GM21528 (cell line): ENCODE measurements around the gene NR2F1.

Source experiments
- ATAC-seq: cut with Tn5 transposase; IDR thresholded peaks from one replicate; pipeline ENCODE4 v1.9.1; 2021; ENCODE audit warnings: mild to moderate bottlenecking, moderate library complexity; ENCODE audit not compliant: unreplicated experiment, low FRiP score

NR2F1 gene

DNA sequence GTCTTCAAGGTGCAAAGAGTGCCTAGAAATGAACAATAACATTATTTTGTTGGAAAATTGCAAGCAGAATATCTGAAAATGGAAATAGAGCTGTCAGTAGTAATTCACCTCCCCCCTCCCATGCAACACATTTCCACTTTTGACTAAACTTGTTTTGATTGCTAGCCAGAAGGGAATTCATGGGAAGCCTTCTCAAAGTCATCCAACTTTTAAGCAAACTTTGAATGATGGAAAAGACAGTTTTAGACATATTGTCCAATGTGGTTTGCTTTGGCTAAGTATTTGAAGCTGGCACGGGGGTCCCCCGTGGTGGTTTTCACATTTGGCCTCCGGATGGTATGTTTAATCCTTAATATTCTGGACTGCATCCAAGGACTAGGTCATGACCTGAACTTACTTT, 7.5 kb downstream of the NR2F1 start:
- no peak for ATAC-seq

DNA sequence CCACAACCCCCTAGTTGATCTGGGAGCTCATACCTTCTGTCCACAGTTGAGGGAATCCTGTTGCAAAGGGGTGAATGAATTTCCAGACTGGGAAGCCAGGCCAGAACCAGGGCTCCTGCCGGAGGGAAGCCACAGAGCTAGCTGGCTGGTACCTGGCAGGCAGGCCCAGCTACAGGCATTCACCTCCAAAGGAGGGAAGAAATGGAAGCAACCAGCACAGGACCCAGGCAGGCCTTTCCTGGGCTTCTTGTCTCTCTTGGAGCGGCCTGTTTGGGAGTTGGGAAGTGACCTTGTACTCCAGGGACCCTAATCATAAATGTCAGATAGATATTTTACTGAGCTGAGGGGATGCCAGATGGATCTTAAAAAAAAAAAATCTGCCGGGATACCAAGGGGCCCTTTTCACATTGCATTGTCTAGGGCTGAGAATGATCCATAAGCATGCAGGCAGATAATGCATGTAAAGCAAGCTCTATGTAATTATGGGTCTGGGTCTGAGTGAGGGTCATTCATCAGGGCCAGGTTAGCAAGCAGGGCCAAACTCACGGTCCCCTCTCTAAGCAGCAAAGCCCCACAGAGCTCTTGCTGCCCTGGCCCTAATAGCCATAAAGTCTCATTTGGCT, 8.4 kb downstream of the NR2F1 start:
- ATAC-seq = no peak

DNA sequence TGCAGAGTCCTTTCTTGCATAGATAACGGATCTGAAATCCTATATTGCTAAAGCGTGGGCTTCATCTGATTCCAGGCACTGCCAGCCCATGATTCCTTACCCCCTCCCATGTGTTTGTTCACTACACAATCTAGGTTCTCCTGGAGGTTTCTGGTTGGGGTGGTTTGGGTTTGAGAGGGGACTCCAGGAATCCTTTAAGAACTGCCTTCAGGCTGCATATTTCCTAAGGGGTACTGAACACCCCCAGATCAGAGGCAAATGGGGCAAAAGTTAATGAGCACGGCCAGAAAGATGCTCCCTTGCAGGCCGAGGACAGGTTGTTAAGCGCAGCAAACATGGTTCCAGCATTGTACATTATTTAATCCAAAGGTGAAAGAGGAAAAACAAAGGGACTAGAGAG, 9.9 kb downstream of the NR2F1 start:
- no peak for ATAC-seq

DNA sequence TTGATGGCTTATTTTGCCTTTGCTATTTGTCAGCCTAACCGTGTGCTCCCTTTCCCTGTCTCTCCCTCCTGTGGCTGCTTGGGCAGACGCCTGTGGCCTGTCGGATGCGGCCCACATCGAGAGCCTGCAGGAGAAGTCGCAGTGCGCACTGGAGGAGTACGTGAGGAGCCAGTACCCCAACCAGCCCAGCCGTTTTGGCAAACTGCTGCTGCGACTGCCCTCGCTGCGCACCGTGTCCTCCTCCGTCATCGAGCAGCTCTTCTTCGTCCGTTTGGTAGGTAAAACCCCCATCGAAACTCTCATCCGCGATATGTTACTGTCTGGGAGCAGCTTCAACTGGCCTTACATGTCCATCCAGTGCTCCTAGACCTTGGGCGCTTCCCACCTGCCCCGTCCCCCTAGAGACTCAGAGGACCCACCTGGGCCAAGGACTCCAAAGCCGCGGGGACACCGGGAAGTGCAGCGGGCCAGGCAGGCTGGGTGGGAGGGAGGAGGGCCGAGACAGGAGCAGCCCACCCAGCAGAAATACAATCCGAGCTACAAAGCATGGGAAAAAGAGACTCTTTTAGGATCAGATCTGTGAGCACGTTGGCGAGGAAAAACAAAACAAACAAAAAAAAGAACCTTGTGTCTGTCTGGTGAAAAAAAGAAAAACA, 10.6 kb downstream of the NR2F1 start:
- no peak for ATAC-seq

DNA sequence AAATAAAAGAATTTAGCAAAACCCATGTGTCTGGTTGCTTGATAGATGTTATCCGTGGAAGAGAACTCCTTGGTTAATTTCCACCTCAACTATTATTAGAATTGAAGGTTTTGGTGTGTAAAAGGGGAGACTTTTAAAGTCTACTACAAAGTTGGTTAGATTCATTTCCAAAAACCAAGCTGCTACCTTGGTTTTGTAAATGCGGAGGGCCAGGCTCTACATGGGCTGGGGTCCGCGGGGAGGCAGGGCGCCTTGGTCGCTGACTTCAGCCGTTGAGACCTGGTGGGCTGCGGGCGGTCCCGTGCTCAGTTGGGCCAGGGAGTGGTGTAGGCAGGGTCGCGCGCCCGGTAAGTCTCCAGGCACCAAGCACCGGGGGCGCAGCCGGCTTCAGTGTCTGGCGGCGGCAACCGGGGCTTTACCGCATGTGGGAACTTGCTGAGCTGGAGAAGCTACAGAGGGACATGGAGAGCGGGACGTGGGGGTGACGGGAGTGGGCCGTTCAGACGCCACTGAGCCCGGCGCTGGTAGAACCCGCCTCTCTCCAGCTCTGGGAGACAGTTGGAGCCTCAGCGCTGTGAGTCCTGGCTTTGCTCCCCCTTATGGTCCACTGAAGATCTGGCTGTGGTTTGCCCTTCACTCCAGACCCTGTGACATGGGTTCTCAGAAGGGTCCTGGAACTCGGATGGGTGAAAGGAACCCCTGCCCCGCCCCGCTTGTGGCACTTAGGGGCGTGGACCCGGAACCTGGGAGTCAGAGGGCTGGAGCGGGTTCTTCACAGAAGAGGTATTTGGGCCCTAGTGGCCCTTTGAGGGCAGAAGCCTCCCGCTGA, 11.8 kb downstream of the NR2F1 start:
- ATAC-seq = no peak

DNA sequence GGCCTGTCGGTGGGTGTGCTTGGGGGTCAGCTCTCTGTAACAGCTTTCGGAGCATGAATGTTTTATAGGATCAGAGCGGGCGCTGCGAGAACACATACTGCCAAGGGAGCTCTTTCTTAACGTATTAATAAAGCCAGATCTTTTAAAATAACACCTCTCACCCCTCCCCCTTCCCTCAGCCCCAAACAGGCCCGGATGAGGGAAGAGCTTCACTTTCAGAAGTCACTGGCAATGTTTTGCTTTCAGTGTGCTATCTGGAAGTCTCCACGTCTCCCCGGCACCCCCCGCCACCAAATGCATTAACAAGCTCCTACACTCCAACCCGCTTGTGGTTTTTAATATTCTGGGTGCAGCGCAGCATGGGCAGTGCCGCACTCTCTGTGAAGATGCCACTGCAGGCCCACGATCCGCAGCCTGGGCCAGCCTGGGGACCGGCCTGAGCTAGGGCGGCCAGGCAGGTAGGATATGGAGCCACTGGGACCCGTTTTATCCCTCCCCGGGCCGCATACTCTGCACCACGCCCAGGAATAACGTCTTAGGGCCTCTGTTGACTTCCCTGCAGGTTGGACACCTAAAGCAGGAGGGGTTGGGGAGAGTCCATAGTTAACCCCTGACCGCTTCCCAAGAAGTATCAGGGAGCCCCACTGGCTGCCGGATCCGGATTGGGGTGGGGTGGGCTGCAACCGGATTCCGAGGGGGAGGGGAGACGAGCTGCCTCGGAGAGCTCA, 12.6 kb downstream of the NR2F1 start:
- ATAC-seq = no peak

DNA sequence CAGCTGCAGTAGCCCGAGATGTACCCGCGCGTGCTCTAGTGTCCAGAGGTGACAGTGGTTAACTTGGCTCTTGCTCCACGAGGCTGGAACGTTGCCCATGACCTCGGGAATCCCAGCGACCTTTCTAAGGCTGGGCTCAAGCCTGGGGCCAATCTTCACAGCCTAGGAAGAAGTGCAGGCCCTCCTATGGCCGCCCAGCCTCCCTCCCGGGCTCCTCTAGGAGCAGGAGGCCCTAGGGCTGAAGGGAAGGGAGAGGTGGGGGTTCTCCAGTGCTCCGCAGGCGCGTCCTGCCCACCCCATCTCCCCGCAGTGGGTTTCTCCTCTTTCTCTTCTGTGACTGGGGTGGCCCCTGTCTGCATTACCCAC, 13.3 kb downstream of the NR2F1 start:
- no peak for ATAC-seq

DNA sequence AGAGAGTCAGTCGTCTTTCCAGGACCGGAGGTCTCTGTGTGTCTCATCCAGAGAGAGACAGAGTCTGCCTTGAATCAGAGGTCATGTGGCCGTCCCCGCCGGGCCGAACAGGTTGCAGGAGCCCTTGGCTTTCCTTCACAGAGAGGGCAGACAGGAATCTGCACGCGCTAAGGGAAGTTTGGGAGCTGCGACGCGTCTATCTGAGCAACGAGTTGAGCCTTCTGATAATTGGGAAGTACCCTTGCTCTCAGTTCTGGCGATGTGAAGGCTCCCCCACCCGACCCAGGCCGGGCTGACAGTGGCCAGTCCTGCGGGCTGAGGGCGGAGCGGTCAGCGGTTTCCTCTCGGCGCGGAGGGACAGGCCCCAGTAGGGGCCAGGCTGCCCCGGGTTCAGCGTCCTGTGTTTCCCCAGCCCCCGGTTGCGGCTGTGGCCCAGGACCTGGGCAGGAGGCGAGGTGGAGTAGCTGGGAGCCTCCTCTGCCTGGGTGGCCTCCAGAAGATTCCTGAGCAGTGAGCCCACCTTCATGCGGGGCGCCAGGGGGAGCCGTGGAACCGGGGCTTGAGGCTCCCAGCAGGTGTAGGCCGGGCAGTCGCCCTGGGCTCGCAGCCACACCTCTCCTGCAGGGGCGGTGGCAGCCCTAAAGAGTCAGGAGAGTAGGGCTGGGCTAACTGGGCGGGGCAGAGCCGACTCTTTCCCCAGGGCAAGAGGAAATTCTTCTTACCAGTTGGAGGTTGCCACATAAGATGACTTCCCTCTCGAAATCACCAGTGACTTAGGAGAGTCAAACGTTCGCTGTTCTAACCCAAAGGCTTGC, 13.9 kb downstream of the NR2F1 start:
- no peak for ATAC-seq

DNA sequence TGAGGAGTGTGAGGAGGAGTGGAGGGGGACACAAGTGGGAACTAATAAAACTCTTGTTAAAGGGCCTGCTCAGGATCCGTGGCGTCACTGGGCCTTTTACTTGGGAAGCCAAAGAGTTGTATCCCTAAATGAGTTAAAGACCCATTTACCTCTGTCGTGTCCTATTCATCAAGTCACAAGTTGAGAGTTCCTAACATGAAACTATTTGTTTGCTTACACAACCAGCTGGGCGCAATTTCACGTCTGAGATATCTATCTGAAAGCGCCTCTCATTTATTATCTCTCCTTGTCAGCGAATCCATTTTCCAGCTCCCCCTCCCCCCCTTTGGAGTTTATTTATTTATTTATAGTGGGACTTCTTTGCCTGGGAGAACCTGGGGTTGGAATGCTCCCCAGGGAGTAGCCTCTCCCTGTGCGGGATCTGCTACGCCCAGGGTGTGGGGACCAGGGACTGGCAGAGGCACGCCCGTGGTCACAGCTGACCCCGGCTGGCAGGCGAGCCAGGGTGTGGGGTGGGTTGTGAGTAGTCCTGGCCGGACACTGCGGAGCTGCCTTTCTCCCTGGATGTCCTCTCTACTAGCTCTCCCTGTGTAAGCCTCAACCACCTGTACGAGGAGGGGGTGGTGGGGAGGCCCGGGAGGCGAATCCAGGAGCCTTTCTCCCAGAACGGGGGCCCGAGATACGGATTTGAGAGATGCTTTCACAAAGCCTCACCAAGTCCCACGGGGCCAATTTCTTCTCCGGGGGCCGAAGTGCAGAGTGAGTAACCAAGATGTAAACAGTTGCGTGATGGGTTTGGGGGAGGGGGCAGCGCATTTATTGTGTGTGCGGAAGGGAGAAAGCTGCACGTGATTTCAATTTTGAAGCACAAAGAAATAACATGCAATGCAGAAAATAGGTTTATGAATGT, 15.3 kb downstream of the NR2F1 start:
- ATAC-seq = no peak

DNA sequence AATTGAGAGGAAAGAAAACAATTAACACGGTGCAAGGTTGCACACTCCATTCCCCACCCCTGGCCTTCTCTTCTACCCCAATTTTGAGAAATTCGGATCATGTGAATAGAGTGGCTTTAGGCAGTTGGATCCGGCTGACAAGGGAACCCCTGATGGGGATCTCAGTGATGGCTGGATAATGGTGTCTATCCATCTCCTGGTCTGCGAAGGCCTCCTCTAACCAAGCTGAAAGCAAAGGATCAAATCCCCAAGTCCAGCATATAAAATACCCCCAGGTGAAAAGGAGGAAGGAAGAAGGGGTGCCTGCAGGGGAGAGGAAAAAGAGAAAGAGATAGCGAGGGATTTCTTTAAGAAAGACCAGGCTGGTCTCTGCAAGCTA, 16.0 kb downstream of the NR2F1 start:
- ATAC-seq = no peak

DNA sequence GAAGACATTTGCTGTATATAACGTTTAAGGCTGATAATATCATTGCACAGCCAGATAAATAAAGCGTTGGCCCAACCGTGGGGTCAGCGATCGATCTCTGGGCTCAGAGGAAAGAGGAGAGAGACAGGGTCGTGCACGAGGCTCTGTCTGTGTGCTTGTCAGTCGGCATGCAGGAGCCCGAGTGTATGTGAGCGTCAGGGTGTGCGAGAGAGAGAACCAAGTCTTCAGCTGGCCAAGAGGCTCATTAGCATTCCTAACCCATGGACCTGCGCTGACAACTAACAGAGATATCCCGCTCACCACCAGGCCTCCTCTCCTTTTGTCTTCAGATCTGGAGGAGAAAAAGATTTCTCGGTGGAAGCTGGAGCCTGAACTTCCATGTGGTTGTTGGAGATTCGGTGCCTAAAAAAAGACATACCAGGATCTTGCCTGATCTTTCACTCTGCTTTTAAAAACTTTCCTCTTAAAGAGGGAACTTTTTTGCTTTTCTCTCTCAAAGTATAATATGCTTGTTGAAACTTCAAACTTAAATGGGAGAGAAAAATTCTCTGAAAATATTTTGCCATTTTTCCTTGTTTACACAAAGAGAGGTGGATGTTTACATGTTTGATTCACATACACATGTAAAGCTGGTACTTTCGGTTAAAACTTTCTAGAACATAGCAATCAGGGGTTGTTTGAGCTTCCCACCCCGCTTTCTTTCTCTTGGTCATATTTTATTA, 16.5 kb downstream of the NR2F1 start:
- ATAC-seq = no peak

DNA sequence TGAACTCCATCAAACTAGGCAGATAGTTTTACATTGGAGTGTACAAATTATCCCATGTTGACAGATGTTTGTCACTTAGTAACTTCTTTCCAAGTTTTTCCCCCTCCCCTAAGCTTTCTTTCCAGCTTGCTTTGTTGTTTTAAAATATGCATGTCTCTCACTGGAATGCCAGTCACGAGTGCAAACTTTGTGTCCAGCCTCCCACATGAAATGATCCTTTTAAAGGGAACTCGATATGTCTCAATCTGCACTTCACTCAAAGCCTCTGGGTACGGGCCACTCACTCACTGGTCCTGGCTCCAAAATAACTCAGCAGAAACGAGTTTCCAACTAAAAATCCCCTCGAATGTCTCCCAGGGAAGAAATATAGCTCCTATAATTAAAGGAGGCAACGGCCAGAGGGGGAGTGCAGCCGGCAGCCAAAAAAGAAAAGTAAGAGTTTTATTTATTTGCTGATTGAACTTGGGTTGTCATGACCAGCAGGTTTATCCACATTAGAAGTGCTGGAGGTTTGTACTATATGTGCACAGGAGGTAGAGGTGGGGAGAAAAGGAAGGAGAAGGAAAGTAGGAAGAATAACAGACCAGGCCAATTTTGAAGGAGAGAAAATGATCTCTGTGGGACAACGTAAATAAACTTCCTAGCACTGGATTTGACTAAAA, 17.5 kb downstream of the NR2F1 start:
- no peak for ATAC-seq

DNA sequence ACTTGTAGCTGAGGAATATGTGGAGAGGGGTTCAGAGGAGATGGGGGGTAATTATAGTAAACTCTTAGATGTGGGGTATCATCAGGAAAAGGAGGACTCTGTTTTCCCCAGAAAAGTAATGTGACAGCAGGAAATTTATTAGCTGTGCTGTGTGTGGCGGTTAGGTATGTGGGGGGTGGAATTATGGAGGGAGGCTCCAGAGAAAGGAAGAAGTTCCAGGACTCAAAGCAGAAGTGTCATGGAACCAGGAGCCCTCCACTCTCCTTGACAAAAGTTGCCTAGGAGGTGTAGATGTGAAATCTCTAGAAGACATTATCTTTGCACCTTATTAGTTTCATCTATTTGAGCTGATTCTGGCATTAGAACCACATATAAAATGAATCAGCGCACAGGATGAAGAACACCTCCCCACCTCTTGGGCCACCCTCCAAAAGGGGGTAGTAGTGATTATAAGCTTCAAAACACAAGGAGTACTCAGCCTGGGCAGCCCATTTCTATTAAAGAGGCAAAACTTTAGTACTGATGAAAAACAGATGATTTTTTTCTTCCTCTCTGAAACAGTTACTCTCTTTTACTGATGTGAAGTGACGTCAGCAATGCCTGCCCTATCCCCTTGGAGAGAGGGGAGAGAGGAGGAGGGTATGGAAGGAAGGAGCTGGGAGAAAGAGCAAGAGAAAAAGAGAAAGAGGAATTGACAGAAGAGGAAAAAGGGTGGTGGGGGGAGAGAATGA, 18.2 kb downstream of the NR2F1 start:
- no peak for ATAC-seq

DNA sequence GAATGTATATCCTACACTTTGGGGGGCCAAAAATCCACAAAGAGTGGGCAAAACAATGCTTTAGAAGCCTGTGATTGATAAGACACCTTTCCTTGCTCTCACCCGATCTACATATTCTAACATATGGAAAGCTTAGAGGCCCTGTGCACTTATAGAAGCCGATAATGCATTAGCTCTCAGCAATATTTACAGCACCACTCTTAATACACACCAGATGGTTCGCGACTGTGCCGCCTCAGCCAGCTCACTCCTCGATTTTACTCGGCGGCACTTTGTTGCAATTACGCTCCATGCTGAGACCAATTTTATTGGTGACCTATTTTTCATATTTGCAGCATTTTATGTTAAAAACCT, 18.8 kb downstream of the NR2F1 start:
- ATAC-seq = no peak

DNA sequence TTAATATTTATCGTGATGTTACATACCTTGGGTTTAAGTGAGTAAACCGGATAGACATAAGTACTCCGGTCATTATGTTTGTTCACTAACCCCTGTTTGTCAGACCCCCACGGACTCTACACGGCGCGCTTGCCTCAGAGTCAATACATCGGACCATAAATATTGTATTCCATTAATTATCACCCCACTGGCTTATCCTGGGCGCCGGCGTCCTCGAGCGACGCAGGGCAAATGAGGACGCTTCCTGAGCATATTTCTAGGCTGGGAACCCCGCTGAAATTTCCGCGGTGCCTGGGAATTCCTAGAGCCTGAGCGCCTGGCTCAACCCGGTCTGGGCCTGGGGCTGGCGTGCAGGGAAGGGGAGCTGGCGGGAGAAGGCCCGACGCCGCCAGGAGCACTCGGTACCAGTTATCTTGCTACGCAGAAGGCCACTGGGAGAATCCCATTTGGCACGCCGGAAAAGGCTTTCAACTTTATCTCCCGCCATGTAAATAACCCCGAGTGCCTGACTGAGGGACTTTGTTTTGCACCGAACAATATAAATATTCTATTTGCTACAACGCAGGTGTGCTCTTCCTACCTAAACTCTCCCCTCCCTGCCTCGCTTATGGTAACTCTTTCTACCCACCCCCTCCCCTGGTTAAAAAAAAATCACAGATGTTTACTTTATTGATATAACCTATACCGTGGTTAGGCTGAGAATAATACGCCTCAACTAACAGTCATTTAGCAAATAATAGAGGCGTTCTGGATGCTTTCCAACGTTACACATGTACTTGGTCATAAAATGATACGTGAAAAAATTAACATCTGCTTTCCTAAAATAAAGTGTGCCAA, 19.4 kb downstream of the NR2F1 start:
- no peak for ATAC-seq

DNA sequence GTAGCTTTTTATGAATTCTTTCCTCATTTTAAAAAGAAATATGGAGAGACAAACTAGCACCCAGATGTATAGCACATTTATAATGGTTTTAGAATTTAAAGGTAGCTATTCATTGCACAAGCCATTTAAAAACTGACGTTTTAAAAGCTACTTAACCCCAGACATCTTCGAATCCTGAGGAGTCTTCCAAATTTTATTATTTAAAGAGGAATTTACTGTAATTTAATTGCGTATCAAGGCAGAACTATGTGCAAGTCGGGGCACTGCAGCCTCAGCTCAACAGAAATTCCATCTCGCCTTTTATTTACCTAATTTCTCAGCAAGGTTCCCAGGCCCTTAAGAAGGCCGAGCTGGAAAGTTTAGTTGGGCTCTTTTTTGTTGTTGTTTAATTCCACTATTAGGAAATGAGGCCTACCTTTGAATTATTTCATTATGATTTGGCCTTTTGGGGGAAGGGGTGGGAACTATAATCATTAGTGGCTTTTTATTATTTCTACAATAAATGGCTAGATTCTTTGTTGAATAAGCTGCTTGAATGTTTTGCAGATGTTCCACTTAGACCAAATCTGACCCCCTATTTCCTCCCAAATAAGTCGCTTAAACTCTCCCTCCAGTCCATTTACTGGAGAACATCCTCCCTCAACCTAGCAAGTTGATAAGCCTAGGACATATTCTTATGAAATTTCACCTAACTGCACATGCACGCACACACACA, 20.2 kb downstream of the NR2F1 start:
- no peak for ATAC-seq
